Endothelial cell (in vitro differentiated cells): Measurements from ENCODE around the gene VAMP7. TPM values are rescaled to one million over a fixed set of nuclear protein-coding genes. Genes with fewer than 3 reads are reported as not detected.
A peak's percentile ranks its signal among the peaks of the same experiment; 100 is the strongest.
"Not testable (repeated sequence)": the region's sequence is repeated elsewhere in the genome, so short reads cannot be mapped to it uniquely, and the experiment has no call there.

Source experiments
- DNase-seq: peaks from one replicate; pipeline ENCODE4 v3.0.0; 2021; ENCODE audit warnings: low spot score
- H3K27ac Mint-ChIP-seq: one replicate; pipeline ENCODE4 v1.8.0; 2021; ENCODE audit warnings: mixed read lengths, inconsistent platforms; ENCODE audit not compliant: unreplicated experiment
- H3K27me3 Mint-ChIP-seq: one replicate; pipeline ENCODE4 v1.8.0; 2021; ENCODE audit warnings: mild to moderate bottlenecking, moderate library complexity, mixed read lengths, inconsistent platforms; ENCODE audit not compliant: unreplicated experiment
- H3K36me3 Mint-ChIP-seq: one replicate; pipeline ENCODE4 v1.8.0; 2021; ENCODE audit warnings: mild to moderate bottlenecking, low read depth, mixed read lengths, inconsistent platforms; ENCODE audit not compliant: unreplicated experiment
- H3K4me1 Mint-ChIP-seq: one replicate; pipeline ENCODE4 v1.8.0; 2021; ENCODE audit warnings: mild to moderate bottlenecking, mixed read lengths, inconsistent platforms; ENCODE audit not compliant: unreplicated experiment
- H3K4me3 Mint-ChIP-seq: one replicate; pipeline ENCODE4 v1.8.0; 2021; ENCODE audit warnings: mild to moderate bottlenecking, mixed read lengths, inconsistent platforms; ENCODE audit not compliant: unreplicated experiment
- H3K9me3 Mint-ChIP-seq: one replicate; pipeline ENCODE4 v1.8.0; 2021; ENCODE audit warnings: mixed read lengths, inconsistent platforms; ENCODE audit not compliant: unreplicated experiment
- long read RNA-seq: library from polyadenylated mRNA; unstranded; transcript quantifications from one replicate; pipeline ENCODE4 v2.0.0, GENCODE V29; 2020; ENCODE audit not compliant: unreplicated experiment
- total RNA-seq: library from RNA; stranded (reverse); fragmentation: NEBNext Ultra II Directional; extraction: Animal tissue kit (Norgen Biotek cat#: 25700); gene quantifications from one replicate; pipeline ENCODE4 v1.2.1, GENCODE V29; 2021; ENCODE audit not compliant: unreplicated experiment
- TF ChIP-seq, protein P1 (sequence below): fragments of 200-600 bp; sonication (generic); IDR thresholded peaks from one replicate; pipeline ENCODE4 v1.5.0; 2021; ENCODE audit warnings: antibody characterized with exemption; ENCODE audit not compliant: unreplicated experiment

Gene VAMP7, protein sequence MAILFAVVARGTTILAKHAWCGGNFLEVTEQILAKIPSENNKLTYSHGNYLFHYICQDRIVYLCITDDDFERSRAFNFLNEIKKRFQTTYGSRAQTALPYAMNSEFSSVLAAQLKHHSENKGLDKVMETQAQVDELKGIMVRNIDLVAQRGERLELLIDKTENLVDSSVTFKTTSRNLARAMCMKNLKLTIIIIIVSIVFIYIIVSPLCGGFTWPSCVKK
- total RNA-seq: 29.1 TPM
- long read RNA-seq, transcript VAMP7-202 (8 exons, 2,646 nt): major isoform, 22 of 27 reads
- long read RNA-seq, partial matches to known transcripts: 0 of 27 reads
- long read RNA-seq, other reads (novel, unspliced or antisense): 2 of 27 reads

DNA sequence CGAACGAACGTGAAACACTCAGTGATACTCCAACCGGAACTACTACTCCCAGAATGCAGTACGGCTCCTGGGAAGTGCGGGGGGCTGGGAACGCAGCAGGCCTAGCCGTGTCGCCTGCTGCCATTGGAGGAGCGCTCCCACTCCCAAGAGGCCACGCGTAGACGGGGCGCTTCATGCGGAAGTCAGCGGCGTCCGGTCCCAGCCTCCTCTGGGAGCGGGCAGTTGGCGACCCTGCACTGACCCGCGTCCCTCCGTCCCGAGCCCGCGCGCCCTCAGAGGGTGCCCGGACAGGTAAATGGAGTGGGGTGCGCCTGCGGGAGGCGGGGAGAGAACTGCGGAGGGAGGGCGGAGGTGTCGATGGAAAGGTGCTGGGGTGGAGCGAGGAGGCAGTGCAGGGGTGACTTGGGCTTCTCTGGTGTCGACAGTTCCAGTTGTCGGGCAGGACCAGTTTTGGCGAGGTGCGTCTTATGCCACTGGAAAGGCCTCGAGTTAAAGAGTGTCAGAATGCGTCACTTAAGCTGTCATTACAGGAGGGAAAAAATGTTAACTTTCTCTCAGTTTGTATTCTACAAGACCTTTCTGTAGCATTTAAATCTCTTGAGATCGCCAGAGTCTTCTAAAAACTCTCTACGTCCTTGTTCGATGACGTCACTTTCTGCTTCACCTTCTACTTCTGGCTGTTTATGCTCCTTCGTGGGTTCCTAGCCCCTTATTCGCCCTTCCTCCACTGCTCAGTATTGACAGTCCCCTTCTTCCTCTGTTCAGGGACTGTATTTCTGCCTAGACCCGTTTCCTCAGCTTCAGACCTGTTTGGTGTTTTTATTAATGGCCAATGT lies at the start of gene VAMP7:
Gene VAMP7, plus strand, starts transcription at position 188 of the 836 bp plus-strand sequence. CDS start 8,122 bp downstream, outside the sequence.
- Mint-ChIP-seq H3K9me3 (peaks cover 23% of the 10 kb centered on the region), H3K4me1 (peaks cover 3% of the 10 kb centered on the region), H3K27me3 (peaks cover 9% of the 10 kb centered on the region)

GRCh38 chrX:155841232-155841631 lies 39.9 kb upstream of the VAMP7 start:
- Mint-ChIP-seq H3K27me3 (peaks cover 3% of the 10 kb centered on the region), H3K4me1 (no peaks in the 10 kb centered on the region), H3K27ac (no peak overlapping the region), H3K9me3 (peaks cover 14% of the 10 kb centered on the region), H3K36me3 (peaks cover 4% of the 10 kb centered on the region), H3K4me3 (no peak overlapping the region)
- TF ChIP-seq, protein P1, sequence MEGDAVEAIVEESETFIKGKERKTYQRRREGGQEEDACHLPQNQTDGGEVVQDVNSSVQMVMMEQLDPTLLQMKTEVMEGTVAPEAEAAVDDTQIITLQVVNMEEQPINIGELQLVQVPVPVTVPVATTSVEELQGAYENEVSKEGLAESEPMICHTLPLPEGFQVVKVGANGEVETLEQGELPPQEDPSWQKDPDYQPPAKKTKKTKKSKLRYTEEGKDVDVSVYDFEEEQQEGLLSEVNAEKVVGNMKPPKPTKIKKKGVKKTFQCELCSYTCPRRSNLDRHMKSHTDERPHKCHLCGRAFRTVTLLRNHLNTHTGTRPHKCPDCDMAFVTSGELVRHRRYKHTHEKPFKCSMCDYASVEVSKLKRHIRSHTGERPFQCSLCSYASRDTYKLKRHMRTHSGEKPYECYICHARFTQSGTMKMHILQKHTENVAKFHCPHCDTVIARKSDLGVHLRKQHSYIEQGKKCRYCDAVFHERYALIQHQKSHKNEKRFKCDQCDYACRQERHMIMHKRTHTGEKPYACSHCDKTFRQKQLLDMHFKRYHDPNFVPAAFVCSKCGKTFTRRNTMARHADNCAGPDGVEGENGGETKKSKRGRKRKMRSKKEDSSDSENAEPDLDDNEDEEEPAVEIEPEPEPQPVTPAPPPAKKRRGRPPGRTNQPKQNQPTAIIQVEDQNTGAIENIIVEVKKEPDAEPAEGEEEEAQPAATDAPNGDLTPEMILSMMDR: no peak
- DNase-seq: no peak

More for the DNA sequence above, at the start of gene VAMP7:
- peak; percentile 76 for DNase-seq
- TF ChIP-seq, protein P1: no peak
- Mint-ChIP-seq H3K4me3 (peak within 1 kb of the TSS; percentile 82), H3K36me3 (peaks cover 14% of the 10 kb centered on the region), H3K27ac (peak within 1 kb of the TSS; percentile 88)

- H3K27ac Mint-ChIP-seq, DNase-seq, H3K4me1 Mint-ChIP-seq, H3K27me3 Mint-ChIP-seq, H3K36me3 Mint-ChIP-seq, H3K4me3 Mint-ChIP-seq, H3K9me3 Mint-ChIP-seq: not testable (repeated sequence)
Measured at GRCh38 chrX:155851786-155852185, 29.4 kb upstream of the VAMP7 start.

- no peaks in the 10 kb centered on the region for H3K36me3 Mint-ChIP-seq
- H3K9me3 Mint-ChIP-seq: no peaks in the 10 kb centered on the region
- no peak for DNase-seq
- TF ChIP-seq, protein P1: no peak
- H3K4me1 Mint-ChIP-seq: no peaks in the 10 kb centered on the region
- no peak overlapping the region for H3K27ac Mint-ChIP-seq
- H3K4me3 Mint-ChIP-seq: no peak overlapping the region
- no peaks in the 10 kb centered on the region for H3K27me3 Mint-ChIP-seq
Measured at GRCh38 chrX:155857561-155857960, 23.6 kb upstream of the VAMP7 start.

DNA sequence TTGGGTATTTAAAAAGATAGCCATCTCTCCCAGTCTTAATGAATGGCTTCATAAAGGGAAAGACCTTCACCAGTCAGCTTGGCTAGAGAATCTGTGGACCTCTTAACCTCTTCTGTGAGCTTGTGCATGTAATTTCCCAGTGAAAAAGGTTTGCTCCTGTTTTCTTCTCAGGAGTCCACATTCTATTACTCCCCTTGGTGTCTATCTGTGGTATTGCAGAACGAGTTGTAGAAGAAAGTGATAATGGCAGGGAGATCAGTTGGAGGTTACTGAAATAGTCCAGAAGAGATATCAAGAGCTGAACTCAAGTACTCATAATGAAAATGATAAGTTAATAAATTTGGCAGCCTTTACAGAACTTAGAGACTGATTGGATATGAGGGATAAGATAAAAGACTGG lies 16.5 kb upstream of the VAMP7 start:
- Mint-ChIP-seq H3K27ac (no peak overlapping the region), H3K4me1 (no peaks in the 10 kb centered on the region), H3K9me3 (peaks cover 9% of the 10 kb centered on the region), H3K36me3 (peaks cover 5% of the 10 kb centered on the region), H3K4me3 (no peak overlapping the region), H3K27me3 (no peaks in the 10 kb centered on the region)
- TF ChIP-seq, protein P1: no peak
- DNase-seq: no peak
